Retina (tissue), 1 donor: ENCODE measurements around the gene DUSP22.

ENCODE experiments used
- DNase-seq: peaks from one replicate; pipeline ENCODE4 v3.0.0-alpha.2; 2016

The DUSP22 gene

GRCh38 chr6:297571-298232 is 5.4 kb downstream of the DUSP22 start:
- no peak for DNase-seq

DNA sequence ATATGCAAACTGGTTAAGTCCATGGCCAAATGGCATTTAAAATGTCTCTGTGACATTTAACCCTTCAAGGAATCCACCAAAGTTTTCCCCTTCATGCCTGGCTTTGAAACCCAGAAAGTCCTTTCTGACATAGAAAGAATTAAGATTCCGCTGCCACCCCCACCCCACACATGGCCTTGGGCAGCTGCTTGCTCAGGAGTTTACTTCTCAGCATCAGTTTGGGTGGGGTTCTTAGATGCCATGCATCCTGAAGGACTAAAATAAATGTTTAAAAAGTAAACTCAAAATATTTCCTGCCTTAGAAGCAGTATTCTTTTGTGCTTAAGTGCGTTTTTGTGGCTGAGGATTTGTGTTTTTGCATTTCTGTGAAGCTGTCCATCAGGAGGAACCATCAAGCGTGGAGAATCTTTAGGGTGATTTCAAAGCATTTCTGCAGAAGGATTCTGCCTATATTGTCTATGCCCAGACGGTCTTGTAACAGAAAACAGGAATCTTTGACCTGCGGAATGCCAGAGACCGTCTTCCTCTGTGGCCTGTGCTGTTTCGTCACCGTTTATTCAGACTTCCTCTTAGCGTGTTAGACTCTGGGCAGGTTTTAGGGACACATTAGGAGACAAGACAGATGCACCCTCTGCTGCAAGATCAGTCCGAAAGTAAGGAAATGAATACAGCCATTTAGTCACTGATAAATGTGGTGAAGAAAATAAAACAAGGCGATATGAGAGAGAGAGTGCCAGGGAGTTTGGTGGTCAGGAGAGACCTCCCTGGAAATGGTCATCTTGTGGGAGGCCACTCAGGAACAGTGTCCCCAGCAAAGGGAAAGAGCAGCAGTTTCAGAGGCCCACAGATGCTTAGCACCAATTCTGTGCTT is 6.2 kb downstream of the DUSP22 start:
- no peak for DNase-seq

DNA sequence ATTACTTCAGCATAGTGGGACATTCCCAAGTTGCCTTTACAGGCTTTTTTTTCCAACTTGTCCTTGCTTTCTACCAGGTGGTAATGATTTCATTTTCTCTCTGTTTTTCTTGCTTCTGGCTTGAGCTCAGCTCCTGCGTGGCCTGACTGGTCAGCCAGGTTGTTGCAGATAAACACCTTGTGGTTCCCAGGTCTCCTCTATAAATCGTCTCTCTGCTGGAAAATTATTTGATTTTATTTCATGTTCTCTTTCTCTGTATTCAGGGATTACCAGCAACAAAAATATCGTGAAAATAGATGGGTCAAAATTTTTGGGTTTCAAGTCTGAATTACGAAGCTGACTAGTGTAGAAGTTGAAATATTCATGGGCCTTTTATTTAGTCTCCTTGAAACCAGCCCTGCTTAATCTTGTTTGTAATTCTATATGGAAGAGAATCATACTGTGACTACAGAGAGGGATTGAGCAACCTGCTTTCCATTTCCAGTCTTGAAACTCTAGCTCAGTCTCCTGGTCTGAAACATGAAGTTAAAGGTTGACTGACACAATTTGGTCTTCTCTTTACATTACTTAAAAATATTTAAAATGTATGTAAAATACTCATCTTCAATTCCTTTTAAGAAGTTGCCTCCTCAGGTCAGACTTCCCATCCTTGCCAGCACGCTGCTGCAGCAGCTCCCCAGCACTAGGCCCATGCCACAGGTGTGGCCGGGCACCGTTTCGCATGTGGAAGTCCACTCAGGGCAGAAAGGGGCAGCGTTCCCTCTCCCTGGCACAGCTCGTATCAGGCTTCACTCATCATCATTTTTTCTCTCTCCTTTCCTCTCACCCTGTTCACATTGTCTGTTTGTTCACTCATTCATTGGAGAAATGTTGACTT is 7.1 kb downstream of the DUSP22 start:
- no peak for DNase-seq

DNA sequence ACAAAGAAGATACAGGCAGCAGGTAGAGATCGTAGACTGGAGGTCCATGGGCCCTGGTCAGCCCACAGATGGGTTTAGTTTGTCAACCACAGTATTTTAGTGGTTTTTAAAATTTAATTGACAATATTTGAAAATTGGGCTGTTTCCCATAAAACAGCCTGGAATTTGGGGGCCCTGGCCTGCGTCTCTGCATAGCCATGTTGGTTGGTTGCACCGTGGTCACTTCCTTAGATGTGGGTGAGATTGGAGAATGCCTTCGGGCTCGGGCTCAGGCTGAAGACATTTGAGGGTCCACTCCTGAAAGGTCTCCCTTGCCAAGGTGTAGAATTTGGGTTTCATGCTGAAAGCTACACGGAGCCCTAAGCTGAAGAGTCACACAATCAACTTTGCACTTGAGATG is 7.7 kb downstream of the DUSP22 start:
- no peak for DNase-seq

DNA sequence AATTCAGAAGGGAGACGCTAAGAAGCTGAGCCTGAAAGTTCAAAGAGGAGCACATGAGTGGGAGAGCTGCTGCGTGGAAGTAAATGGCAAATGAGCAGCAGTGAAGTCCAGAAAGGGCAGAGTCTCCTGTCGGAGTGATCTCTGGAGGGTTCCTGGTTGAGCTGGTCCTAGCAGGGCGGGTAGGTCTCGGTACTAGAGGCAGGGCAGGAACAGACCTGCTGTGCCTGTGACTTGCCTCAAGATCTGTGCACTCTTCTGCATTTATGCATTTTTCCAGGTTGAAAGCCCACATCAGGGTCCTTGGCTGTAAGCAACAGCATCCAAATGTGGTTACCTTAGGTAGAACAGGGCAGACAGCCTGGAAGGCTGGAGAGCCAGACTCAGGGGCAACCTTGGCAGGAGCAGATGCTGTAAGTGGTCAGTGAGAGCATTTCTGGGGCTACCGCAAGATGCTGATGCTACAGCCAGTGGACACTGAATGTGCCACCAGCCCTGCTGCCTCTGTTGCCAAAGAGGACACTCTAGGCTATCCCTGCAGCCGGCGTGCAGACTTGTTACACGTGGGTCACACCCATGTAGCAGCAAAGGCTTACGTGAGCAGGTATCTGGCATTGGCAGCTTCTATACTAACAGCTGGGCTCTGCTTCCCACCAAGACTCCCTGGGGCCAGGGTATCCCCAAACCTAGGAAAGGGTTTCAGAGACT is 8.4 kb downstream of the DUSP22 start:
- DNase-seq = no peak

DNA sequence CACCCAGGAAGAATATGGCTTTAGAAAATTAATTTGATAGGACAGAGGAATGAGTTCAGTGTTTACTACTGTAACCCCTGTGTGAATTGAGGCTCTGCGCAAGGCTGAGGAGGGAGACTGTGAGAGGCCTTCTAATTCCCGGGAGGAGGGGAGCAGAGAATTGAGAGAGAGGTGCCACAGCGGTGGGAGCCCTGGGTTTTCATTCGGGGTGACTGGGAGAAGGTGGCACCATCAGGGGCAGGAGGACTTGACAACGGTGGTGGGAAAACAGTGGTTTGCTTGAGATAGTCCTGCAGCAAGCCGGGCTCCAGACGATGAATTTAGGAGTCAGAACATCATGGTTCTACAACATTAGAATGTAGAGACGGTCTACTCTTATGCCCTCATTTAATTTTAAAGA is 9.2 kb downstream of the DUSP22 start:
- DNase-seq = no peak

- no peak for DNase-seq
These were observed 9.8 kb downstream of the DUSP22 start for GRCh38 chr6:301929-302705.

- no peak for DNase-seq
These were observed 10.5 kb downstream of the DUSP22 start for GRCh38 chr6:302760-303159.

- no peak for DNase-seq
These were observed 11.0 kb downstream of the DUSP22 start for GRCh38 chr6:303263-303662.

- no peak for DNase-seq
These were observed 11.8 kb downstream of the DUSP22 start for GRCh38 chr6:303948-304558.

DNA sequence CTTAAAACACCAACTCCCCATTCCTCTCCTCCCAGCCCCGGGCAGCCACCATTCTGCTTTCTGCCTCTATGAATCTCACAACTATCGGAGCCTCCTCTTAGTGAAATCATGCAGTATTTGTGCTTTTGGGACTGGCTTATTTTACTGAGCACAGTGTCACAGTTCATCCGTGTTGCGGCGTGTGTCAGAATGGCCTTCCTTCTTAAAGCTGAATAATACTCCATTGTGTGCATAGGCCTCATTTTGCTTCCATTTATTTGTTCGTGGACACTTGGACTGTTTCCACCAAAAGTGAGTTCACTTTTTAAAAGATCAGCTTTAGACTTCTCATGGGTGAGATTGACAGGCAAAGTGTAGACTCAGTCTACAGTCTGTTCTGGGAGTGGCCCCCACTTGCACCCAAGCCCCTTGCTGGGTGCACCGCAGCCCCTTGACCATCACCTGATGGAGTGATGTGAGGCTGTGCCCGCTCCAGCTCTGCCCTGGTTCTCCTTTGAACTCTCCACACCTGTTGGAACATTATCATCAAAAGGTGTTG is 12.6 kb downstream of the DUSP22 start:
- no peak for DNase-seq

- no peak for DNase-seq
These were observed 13.3 kb downstream of the DUSP22 start for GRCh38 chr6:305371-306206.

DNA sequence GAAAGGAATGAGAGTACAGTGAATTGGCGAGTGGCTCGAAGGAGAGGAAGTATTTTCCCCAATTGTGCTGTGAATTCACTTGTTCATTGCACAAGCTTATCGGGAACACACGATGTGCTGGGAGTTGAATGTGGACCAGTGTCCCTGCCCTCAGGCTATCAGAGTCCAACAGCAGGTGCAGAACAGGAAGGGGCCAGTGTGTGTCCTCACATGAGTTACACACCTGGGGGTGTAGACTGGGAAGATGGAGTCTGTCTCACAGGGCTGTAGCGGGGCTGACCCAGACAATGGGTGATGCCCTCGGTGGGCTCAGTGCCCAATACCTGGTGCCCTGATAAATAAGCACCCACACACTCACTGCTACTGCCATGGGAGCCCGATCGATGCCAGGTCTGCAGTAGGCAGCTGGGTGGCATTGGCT is 14.4 kb downstream of the DUSP22 start:
- DNase-seq = no peak

GRCh38 chr6:307065-307814 is 15.0 kb downstream of the DUSP22 start:
- no peak for DNase-seq

GRCh38 chr6:307874-308273 is 15.6 kb downstream of the DUSP22 start:
- DNase-seq = no peak

GRCh38 chr6:308307-308706 is 16.0 kb downstream of the DUSP22 start:
- no peak for DNase-seq

DNA sequence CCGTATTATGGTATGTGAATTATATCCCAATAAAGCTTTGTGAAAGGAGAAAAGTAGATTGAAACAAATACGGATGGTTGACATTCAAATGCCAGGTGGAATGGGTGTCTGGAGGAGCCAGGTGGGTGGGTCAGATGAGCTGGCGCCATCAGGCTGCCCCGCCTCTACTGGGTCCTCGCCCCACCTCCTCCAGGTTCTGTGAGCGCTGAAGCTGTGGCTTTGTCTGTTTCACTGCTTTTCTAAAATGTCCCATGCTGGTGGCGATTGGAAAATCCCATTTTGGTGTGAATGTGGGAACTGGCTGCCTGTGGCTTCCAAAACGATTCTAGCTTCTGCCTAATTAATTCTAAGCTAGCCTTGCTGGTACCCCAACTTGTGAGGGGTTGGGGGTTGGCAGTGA is 16.5 kb downstream of the DUSP22 start:
- DNase-seq = no peak

GRCh38 chr6:309947-310346 is 17.7 kb downstream of the DUSP22 start:
- no peak for DNase-seq

DNA sequence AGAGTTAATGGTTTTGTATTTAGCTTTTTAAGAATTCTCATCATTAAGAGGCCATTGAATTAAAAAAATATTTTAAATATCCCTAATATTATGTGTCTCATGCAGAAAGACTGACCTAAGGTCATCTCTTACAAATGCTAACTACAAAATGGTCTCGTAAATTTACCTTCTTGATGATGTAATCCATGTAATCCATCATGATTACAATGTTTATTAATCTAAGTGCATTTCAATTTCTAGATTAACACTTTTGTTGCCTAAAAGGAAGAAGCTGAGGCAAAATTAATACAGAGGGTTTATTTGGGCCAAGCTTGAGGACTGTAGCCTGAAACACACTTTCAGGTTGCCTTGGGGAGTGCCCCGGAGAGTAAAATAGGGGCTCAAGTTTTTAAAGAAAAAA is 18.4 kb downstream of the DUSP22 start:
- DNase-seq = no peak
